ENCODE data around the gene KLK4.
A peak's percentile ranks its signal among the peaks of the same experiment; 100 is the strongest.

The KLK4 gene

DNA sequence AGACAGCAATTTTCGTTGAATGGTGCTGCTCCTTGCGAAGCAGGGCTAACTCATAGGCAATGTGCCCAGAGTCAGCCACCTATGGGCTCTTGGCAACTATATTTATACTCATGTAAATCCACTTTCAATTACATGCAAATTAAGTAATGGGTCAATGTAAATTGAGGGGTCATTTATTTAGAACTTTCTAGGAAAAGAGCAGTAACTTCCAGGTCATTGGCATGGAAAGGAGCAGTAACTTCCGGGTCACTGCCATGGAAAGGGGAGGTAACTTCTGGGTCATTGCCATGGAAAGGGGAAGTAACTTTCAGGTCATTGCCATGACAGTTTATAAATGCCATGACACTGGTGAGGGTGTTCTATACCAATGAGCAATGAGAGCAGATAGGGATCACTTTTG, 11.6 kb downstream of the KLK4 start:
- TF ChIP-seq, protein P1, sequence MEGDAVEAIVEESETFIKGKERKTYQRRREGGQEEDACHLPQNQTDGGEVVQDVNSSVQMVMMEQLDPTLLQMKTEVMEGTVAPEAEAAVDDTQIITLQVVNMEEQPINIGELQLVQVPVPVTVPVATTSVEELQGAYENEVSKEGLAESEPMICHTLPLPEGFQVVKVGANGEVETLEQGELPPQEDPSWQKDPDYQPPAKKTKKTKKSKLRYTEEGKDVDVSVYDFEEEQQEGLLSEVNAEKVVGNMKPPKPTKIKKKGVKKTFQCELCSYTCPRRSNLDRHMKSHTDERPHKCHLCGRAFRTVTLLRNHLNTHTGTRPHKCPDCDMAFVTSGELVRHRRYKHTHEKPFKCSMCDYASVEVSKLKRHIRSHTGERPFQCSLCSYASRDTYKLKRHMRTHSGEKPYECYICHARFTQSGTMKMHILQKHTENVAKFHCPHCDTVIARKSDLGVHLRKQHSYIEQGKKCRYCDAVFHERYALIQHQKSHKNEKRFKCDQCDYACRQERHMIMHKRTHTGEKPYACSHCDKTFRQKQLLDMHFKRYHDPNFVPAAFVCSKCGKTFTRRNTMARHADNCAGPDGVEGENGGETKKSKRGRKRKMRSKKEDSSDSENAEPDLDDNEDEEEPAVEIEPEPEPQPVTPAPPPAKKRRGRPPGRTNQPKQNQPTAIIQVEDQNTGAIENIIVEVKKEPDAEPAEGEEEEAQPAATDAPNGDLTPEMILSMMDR (IDR thresholded peaks at IDR 0.05; ENCODE audit: low read depth, low read length), result no peak
- no peak for TF ChIP-seq EZH2phosphoT487 (IDR thresholded peaks at IDR 0.05; ENCODE audit: low read depth)
- no peak overlapping the region for H3K4me3 ChIP-seq (ENCODE audit: low read length)
- H3K79me2 ChIP-seq (ENCODE audit: low read length), result no peaks in the 10 kb centered on the region
- peaks cover 29% of the 10 kb centered on the region for H3K4me1 ChIP-seq (ENCODE audit: low read length)
- H3K27ac ChIP-seq (ENCODE audit: low read length), result no peak overlapping the region
- peaks cover 13% of the 10 kb centered on the region; the same call in 1 of the 2 replicates for H3K27me3 ChIP-seq (ENCODE audit: low read depth, low read length)
- no peak overlapping the region for H2AFZ ChIP-seq (ENCODE audit: low read depth, low read length)
- H4K20me1 ChIP-seq (ENCODE audit: insufficient read depth, low read length), result no peaks in the 10 kb centered on the region
- no peak overlapping the region for H3K4me2 ChIP-seq (ENCODE audit: low read length)
- H3K9ac ChIP-seq (ENCODE audit: low read length), result no peak overlapping the region
- H3K9me3 ChIP-seq (ENCODE audit: insufficient read depth, low read length), result peaks cover 6% of the 10 kb centered on the region; the same call in 1 of the 2 replicates
- no peaks in the 10 kb centered on the region for H3K36me3 ChIP-seq (replicated peaks; ENCODE audit: low read depth, low read length)

DNA sequence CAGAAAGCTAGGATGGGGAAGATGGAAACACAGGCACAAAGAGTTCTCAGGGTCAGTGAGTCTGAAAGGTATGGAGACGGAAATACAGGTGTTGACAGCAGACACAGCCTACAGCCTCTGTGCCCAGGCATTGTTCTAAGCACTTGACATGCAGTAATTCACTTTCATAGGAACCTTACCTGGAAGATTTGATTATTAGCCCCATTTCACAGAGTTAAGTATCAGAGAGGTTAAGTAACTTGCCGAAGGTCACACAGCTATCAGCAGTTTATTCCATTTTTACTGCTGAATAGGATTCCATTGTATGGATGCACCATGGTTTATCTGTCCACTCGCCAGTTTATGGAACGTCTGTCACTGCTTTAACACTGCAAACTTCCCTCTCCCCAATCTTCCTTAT, 13.2 kb downstream of the KLK4 start:
- Histone ChIP-seq H3K4me3 (ENCODE audit: low read length) (no peak overlapping the region), H3K4me1 (ENCODE audit: low read length) (peaks cover 29% of the 10 kb centered on the region), H3K27me3 (ENCODE audit: low read depth, low read length) (peaks cover 13% of the 10 kb centered on the region; the same call in 1 of the 2 replicates), H2AFZ (ENCODE audit: low read depth, low read length) (no peak overlapping the region), H3K36me3 (replicated peaks; ENCODE audit: low read depth, low read length) (no peaks in the 10 kb centered on the region), H4K20me1 (ENCODE audit: insufficient read depth, low read length) (no peaks in the 10 kb centered on the region), H3K9ac (ENCODE audit: low read length) (no peak overlapping the region), H3K27ac (ENCODE audit: low read length) (no peak overlapping the region), H3K79me2 (ENCODE audit: low read length) (no peaks in the 10 kb centered on the region), H3K4me2 (ENCODE audit: low read length) (no peak overlapping the region), H3K9me3 (ENCODE audit: insufficient read depth, low read length) (peaks cover 6% of the 10 kb centered on the region; the same call in 1 of the 2 replicates)
- TF ChIP-seq EZH2phosphoT487 (IDR thresholded peaks at IDR 0.05; ENCODE audit: low read depth), result no peak
- TF ChIP-seq, protein P1 (IDR thresholded peaks at IDR 0.05; ENCODE audit: low read depth, low read length), result no peak

DNA sequence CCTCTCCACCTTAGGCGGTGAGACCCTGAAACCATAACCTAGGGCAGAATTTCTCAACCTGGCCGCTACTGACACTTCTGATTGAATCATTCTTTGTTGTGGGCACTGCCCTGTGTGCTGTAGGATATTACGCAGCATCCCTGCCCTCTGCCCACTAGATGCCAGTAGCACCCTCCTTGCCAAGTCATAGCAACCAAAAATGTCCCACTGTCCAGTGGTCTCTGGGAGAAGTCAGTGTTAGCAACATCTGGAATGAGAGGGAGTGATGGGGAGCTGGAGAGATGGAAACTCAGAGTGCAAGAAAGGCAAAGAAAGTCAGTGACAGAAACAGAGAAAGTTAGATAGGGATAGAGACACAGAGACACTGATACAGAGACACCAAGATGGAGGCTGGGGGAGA, 13.6 kb downstream of the KLK4 start:
- Histone ChIP-seq H3K27me3 (ENCODE audit: low read depth, low read length) (0 out of 2 replicates have a peak, but pooled peaks cover 11% of the 10 kb centered on the region), H3K9me3 (ENCODE audit: insufficient read depth, low read length) (peaks cover 6% of the 10 kb centered on the region; the same call in 1 of the 2 replicates), H3K36me3 (replicated peaks; ENCODE audit: low read depth, low read length) (no peaks in the 10 kb centered on the region), H3K9ac (ENCODE audit: low read length) (peak overlapping the region; percentile 47; the same call in 1 of the 2 replicates), H4K20me1 (ENCODE audit: insufficient read depth, low read length) (no peaks in the 10 kb centered on the region), H3K79me2 (ENCODE audit: low read length) (no peaks in the 10 kb centered on the region), H3K27ac (ENCODE audit: low read length) (peak overlapping the region; percentile 78), H2AFZ (ENCODE audit: low read depth, low read length) (peak overlapping the region; percentile 26; the same call in 1 of the 2 replicates), H3K4me3 (ENCODE audit: low read length) (peak overlapping the region; percentile 56; the same call in 1 of the 2 replicates), H3K4me2 (ENCODE audit: low read length) (peak overlapping the region; percentile 85), H3K4me1 (ENCODE audit: low read length) (peaks cover 29% of the 10 kb centered on the region)
- TF ChIP-seq, protein P1 (IDR thresholded peaks at IDR 0.05; ENCODE audit: low read depth, low read length), result no peak; the same call in 1 of the 2 replicates
- no peak for TF ChIP-seq EZH2phosphoT487 (IDR thresholded peaks at IDR 0.05; ENCODE audit: low read depth)

DNA sequence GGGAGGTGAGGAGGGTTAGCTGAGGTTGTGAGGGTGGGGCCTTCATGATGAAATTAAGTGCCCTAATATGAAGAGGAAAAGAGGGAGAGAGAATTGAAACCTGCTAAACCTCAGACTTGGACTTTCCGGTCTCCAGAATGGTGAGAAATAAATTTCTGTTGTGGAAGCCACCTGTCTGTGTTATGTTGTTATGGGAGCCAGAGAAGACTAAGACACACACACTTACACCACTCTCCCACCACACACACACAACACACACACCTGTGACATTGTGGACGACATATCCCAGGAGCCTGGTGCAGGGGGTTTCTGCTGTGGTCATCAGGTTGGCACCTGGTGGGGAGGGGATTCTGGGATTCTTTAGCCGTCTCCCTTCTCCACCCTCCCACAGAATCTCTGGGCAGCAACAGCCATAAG, 14.0 kb downstream of the KLK4 start:
- Histone ChIP-seq H3K9ac (ENCODE audit: low read length) (peak overlapping the region; percentile 47; the same call in 1 of the 2 replicates), H3K4me2 (ENCODE audit: low read length) (peak overlapping the region; percentile 85), H3K79me2 (ENCODE audit: low read length) (no peaks in the 10 kb centered on the region), H3K27me3 (ENCODE audit: low read depth, low read length) (0 out of 2 replicates have a peak, but pooled peaks cover 7% of the 10 kb centered on the region), H2AFZ (ENCODE audit: low read depth, low read length) (peak overlapping the region; percentile 44), H3K4me3 (ENCODE audit: low read length) (peak overlapping the region; percentile 56), H4K20me1 (ENCODE audit: insufficient read depth, low read length) (no peaks in the 10 kb centered on the region), H3K9me3 (ENCODE audit: insufficient read depth, low read length) (peaks cover 6% of the 10 kb centered on the region; the same call in 1 of the 2 replicates), H3K36me3 (replicated peaks; ENCODE audit: low read depth, low read length) (no peaks in the 10 kb centered on the region), H3K27ac (ENCODE audit: low read length) (peak overlapping the region; percentile 78), H3K4me1 (ENCODE audit: low read length) (peaks cover 29% of the 10 kb centered on the region)
- TF ChIP-seq, protein P1 (IDR thresholded peaks at IDR 0.05; ENCODE audit: low read depth, low read length), result no peak
- no peak for TF ChIP-seq EZH2phosphoT487 (IDR thresholded peaks at IDR 0.05; ENCODE audit: low read depth)
